ENCODE results near the gene NDFIP1.

The NDFIP1 gene

DNA sequence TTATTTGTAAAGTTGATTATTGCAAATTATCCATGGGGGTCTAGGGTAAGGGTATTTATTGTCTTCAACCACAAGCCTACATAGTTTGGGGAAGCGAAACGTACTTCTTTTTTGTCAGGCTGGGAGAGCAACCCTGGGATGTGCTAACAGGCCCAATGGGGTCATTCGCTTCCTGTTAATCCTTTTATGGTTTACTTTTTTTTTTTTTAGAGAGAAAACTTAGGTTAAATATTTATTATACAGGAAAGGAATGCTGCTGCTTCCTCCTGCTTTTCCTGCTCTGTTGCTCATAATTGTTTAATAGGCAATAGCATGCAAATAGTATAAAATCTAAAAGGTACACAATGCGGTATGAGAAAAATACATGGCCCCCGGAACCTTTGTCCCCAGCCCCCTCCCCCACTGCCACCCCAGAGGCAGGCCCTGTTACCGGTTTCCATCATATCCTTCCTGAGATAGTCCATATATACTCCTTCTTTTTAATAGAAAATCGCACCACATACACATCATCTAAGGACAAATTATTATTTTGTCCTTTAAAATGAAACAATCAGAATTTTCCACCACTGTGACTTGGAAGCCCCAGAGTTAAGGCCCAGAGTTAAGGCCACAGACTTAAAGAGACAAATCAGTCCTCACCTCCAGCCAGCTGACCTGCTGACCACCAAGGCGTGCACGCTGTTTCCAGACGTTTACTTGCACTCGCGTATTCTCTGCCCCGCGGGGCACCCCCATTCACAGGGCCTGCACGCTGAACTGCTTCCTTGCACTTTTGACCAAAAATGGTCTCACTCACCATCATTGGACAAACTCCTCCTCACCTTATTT lies 83.9 kb downstream of the NDFIP1 start:
- DNase-seq = no peak

DNA sequence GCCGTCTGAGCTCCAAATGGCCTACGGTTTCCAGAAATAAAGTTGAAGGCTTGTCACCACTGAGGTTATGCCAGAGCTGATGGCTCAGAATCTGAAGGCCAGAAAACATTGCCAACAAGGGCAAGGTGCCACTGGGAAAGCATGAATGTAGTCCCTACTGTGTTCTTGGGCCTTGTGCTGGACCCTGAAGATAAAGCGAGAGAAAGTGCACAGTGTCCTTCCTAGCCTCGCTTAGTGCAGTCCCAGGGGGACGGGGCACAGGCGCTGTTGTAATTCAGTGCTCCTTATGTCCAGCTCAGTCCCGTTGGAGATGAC lies 84.5 kb downstream of the NDFIP1 start:
- no peak for DNase-seq

GRCh38 chr5:142197098-142197497 lies 88.5 kb downstream of the NDFIP1 start:
- no peak for DNase-seq

GRCh38 chr5:142197781-142198180 lies 89.2 kb downstream of the NDFIP1 start:
- DNase-seq = no peak

DNA sequence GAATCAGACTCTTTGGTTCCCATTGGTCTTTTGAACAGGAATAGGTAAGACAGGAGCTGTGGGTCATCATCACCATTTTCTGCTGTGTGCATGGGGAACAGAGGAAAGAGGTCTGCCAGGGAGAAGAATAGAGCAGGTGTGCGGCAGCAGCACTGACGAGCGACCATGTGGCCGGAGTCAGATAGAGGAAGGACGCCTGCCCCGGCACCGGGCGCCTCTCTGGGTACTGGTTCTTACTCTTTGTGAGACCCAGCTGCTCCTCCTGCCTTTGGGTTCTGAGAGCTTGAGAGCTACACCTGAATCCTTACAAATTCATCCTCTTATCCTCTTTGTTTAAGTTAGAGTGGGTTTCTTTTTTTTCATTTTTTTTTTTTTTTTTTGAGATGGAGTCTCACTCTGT lies 90.8 kb downstream of the NDFIP1 start:
- no peak for DNase-seq

GRCh38 chr5:142200387-142200786 lies 91.8 kb downstream of the NDFIP1 start:
- DNase-seq = no peak

- DNase-seq = no peak
Observed at GRCh38 chr5:142201471-142201887, 92.9 kb downstream of the NDFIP1 start.

GRCh38 chr5:142202282-142202681 lies 93.7 kb downstream of the NDFIP1 start:
- no peak for DNase-seq
